Panc1 (cell line): ENCODE measurements around the gene DCAF17. TPM values are rescaled to one million over a fixed set of nuclear protein-coding genes. Genes with fewer than 3 reads are reported as not detected.

Experiments used
- ATAC-seq: fragments of 200-7000 bp; cut with Tn5 transposase; 2 replicates; pipeline ENCODE4 v1.9.1; 2020; ENCODE audit warnings: mild to moderate bottlenecking, moderate library complexity
- BruUV-seq: library from RNA; stranded (reverse); fragments of 400-500 nt; replicated peaks from 2 replicates; lab custom pipeline; 2021; lab: Mats Ljungman, UMichigan
- CTCF ChIA-PET: fragments of 300-600 bp; sonication (Branson Sonifier 250); formaldehyde crosslinking; loops from one replicate; lab custom pipeline; 2022; ENCODE audit warnings: antibody characterized with exemption; lab: Charles Lee
- POLR2A ChIA-PET: fragments of 300-600 bp; sonication (Branson Sonifier 250); formaldehyde crosslinking; loops from one replicate; lab custom pipeline; 2022; ENCODE audit warnings: antibody characterized with exemption; lab: Charles Lee
- DNase-seq: peaks from one replicate; pipeline ENCODE4 v3.0.0-alpha.2; 2010; ENCODE audit warnings: low read depth, low spot score
- H3K27ac ChIP-seq: 2 replicates; pipeline ENCODE4 v1.5.1; 2011; ENCODE audit warnings: mild to moderate bottlenecking, low read length, inconsistent platforms
- H3K27me3 ChIP-seq: fragments of 200-500 bp; sonication (Bioruptor generic); 2 replicates; pipeline ENCODE4 v1.6.0; 2014; ENCODE audit warnings: low read length, inconsistent platforms; ENCODE audit not compliant: control insufficient read depth, insufficient read depth
- H3K36me3 ChIP-seq: fragments of 200-500 bp; sonication (Bioruptor generic); 2 replicates; pipeline ENCODE4 v1.5.1; 2014; ENCODE audit warnings: inconsistent platforms, mild to moderate bottlenecking, low read length, moderate library complexity; ENCODE audit not compliant: control insufficient read depth, insufficient read depth
- H3K4me1 ChIP-seq: 2 replicates; pipeline ENCODE4 v1.5.1; 2011; ENCODE audit warnings: inconsistent platforms, mild to moderate bottlenecking, low read length, moderate library complexity; ENCODE audit not compliant: control insufficient read depth, insufficient read depth
- H3K4me3 ChIP-seq, 2 experiments: 2 replicates each; pipeline ENCODE4 v1.5.1; 2011 to 2012; ENCODE audit warnings: low read depth in 2 of 2, low read length in 2 of 2, mild to moderate bottlenecking in 2 of 2, inconsistent platforms in 1 of 2, moderate library complexity in 1 of 2
- H3K9me3 ChIP-seq: fragments of 200-500 bp; sonication (Bioruptor generic); 2 replicates; pipeline ENCODE4 v1.5.1; 2014; ENCODE audit warnings: low read depth, mild to moderate bottlenecking, inconsistent platforms, low read length, moderate library complexity; ENCODE audit not compliant: control insufficient read depth, insufficient read depth
- POLR2AphosphoS5 ChIP-seq: IDR thresholded peaks from 2 replicates; pipeline ENCODE4 v1.6.1; 2012; ENCODE audit warnings: mild to moderate bottlenecking, low read depth, low read length, moderate library complexity
- SIN3A ChIP-seq: IDR thresholded peaks from 2 replicates; pipeline ENCODE4 v1.6.1; 2012; ENCODE audit warnings: low read depth, mild to moderate bottlenecking, low read length, moderate library complexity, borderline replicate concordance; ENCODE audit not compliant: insufficient read depth
- TCF7L2 ChIP-seq: IDR thresholded peaks from 2 replicates; pipeline ENCODE4 v1.6.1; 2011; ENCODE audit warnings: mild to moderate bottlenecking, low read depth, low read length, inconsistent platforms
- in situ Hi-C: cut with HindIII; loops from 2 replicates; pipeline ENCODE4 v1.10.0; 2016; ENCODE audit warnings: low sequenced_read_pairs, low pct_unique_long_range_greater_than_20kb
- intact Hi-C: fragments of 100-400 bp; cut with micrococcal nuclease; formaldehyde crosslinking; loops from one replicate; pipeline ENCODE4 v1.10.0; 2022; ENCODE audit not compliant: unreplicated experiment
- total RNA-seq: library from RNA; stranded (reverse); gene quantifications from one replicate; pipeline ENCODE4 v1.2.1, GENCODE V29; 2021; ENCODE audit not compliant: unreplicated experiment
- TF ChIP-seq, protein P1 (sequence below): fragments of 450-650 bp; IDR thresholded peaks from 2 replicates; pipeline ENCODE4 v1.5.1; 2017; ENCODE audit warnings: mild to moderate bottlenecking
- TF ChIP-seq, protein P2 (sequence below), 2 experiments: IDR thresholded peaks; 2 replicates each; pipeline ENCODE4 v1.6.1; 2011 to 2012; ENCODE audit warnings: low read depth in 2 of 2, control low read depth in 1 of 2, low read length in 1 of 2, mild to moderate bottlenecking in 1 of 2, moderate library complexity in 1 of 2; ENCODE audit not compliant: insufficient read depth in 1 of 2

Gene DCAF17
- total RNA-seq, 1 experiment from 2014 or later = 19.0 TPM

DNA sequence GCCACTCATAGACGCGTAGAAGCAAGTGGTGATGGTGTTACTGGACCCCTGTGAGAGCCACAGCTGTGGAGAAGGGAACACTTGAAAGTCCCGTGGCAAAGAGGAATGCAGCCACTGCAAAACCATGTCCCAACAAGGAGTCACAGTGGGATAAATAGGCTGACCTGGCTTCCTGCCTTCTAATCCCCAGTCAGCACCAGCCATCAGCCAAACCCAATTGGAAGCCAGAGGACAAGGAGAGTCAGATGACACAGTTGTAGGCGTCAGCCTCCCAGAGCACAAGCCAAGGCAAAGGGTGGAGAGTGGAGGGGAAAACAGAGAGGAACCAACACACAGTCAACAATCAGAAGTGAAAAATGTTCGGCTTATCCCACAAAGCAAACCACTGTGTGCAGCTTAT lies 82.8 kb downstream of the DCAF17 start:
- Histone ChIP-seq H3K36me3 (no peaks in the 10 kb centered on the region), H3K4me3 (no peak overlapping the region), H3K4me1 (no peaks in the 10 kb centered on the region), H3K9me3 (no peaks in the 10 kb centered on the region), H3K27me3 (peaks cover 17% of the 10 kb centered on the region), H3K27ac (no peak overlapping the region)
- CTCF ChIA-PET = no interaction called here
- ATAC-seq (no peak), DNase-seq (no peak)
- intact Hi-C loops = no loop called here
- TF ChIP-seq TCF7L2 (no peak), SIN3A (no peak), POLR2AphosphoS5 (no peak)
- TF ChIP-seq, protein P1, sequence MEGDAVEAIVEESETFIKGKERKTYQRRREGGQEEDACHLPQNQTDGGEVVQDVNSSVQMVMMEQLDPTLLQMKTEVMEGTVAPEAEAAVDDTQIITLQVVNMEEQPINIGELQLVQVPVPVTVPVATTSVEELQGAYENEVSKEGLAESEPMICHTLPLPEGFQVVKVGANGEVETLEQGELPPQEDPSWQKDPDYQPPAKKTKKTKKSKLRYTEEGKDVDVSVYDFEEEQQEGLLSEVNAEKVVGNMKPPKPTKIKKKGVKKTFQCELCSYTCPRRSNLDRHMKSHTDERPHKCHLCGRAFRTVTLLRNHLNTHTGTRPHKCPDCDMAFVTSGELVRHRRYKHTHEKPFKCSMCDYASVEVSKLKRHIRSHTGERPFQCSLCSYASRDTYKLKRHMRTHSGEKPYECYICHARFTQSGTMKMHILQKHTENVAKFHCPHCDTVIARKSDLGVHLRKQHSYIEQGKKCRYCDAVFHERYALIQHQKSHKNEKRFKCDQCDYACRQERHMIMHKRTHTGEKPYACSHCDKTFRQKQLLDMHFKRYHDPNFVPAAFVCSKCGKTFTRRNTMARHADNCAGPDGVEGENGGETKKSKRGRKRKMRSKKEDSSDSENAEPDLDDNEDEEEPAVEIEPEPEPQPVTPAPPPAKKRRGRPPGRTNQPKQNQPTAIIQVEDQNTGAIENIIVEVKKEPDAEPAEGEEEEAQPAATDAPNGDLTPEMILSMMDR = no peak
- TF ChIP-seq, protein P2, sequence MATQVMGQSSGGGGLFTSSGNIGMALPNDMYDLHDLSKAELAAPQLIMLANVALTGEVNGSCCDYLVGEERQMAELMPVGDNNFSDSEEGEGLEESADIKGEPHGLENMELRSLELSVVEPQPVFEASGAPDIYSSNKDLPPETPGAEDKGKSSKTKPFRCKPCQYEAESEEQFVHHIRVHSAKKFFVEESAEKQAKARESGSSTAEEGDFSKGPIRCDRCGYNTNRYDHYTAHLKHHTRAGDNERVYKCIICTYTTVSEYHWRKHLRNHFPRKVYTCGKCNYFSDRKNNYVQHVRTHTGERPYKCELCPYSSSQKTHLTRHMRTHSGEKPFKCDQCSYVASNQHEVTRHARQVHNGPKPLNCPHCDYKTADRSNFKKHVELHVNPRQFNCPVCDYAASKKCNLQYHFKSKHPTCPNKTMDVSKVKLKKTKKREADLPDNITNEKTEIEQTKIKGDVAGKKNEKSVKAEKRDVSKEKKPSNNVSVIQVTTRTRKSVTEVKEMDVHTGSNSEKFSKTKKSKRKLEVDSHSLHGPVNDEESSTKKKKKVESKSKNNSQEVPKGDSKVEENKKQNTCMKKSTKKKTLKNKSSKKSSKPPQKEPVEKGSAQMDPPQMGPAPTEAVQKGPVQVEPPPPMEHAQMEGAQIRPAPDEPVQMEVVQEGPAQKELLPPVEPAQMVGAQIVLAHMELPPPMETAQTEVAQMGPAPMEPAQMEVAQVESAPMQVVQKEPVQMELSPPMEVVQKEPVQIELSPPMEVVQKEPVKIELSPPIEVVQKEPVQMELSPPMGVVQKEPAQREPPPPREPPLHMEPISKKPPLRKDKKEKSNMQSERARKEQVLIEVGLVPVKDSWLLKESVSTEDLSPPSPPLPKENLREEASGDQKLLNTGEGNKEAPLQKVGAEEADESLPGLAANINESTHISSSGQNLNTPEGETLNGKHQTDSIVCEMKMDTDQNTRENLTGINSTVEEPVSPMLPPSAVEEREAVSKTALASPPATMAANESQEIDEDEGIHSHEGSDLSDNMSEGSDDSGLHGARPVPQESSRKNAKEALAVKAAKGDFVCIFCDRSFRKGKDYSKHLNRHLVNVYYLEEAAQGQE (IDR thresholded peaks at IDR 0.05; ENCODE audit: insufficient read depth in 1 of 2, low read depth in 2 of 2, low read length in 1 of 2) = no peak
- BruUV-seq = no TSS peak
- POLR2A ChIA-PET = no interaction called here
- in situ Hi-C loops = no loop called here

DNA sequence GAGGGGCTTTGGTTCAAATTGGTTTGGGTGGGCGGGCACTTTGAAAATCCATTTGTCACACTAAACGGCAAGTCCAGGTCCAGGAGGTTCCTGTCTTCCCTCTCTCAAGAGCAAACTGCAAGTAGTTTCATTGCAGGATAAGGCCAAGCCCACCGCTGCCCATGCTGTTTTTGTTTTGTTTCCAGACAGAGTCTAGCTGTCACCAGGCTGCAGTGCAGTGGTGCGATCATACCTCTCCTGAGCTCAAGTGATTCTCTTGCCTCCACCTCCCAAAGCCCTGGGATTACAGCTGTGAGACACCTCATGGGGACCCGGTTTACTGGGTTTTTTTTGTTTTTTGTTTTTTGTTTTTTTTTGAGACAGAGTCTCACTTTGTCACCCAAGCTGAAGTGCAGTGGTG lies 86.4 kb downstream of the DCAF17 start:
- DNase-seq (no peak), ATAC-seq (no peak)
- CTCF ChIA-PET = no interaction called here
- intact Hi-C loops = no loop called here
- Histone ChIP-seq H3K9me3 (no peaks in the 10 kb centered on the region), H3K27ac (no peak overlapping the region), H3K36me3 (no peaks in the 10 kb centered on the region), H3K27me3 (peaks cover 34% of the 10 kb centered on the region), H3K4me1 (peaks cover 8% of the 10 kb centered on the region; the same call in 1 of the 2 replicates), H3K4me3 (no peak overlapping the region)
- in situ Hi-C loops = no loop called here
- POLR2A ChIA-PET = no interaction called here
- no TSS peak for BruUV-seq
- no peak for TF ChIP-seq TCF7L2
- TF ChIP-seq, protein P1 = no peak
- no peak for TF ChIP-seq POLR2AphosphoS5
- TF ChIP-seq SIN3A = no peak
- TF ChIP-seq, protein P2 (IDR thresholded peaks at IDR 0.05; ENCODE audit: insufficient read depth in 1 of 2, low read depth in 2 of 2, low read length in 1 of 2) = no peak
